ENCODE measurements around the gene AFAP1L2.

Gene AFAP1L2

DNA sequence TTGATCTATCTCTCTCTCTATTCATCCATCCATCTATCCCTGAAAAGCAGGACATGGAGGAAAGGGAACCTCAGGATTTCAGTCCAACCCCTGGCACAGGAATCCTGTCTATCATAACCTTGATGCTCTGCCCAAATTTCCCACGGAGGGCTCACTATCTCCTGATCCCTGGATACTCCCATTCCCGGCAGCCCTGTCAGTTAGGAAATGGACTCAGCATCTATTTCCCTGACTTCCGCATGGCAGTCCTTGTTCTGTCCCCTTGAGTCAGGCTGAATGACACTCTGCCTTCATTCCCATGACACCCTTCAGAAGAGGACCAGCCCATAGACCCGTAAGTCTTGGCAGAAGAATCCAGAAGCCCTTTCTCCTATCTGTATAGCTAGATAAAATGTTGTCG, 87.6 kb downstream of the AFAP1L2 start:
- no peak overlapping the region for H3K4me2 ChIP-seq (ENCODE audit: low read depth, low read length, poor library complexity, severe bottlenecking)
- no peak overlapping the region for H3K9ac ChIP-seq (ENCODE audit: low read depth, low read length, poor library complexity, severe bottlenecking)
- no peaks in the 10 kb centered on the region for H3K9me2 ChIP-seq (replicated peaks; ENCODE audit: low read depth, low read length)
- H3F3A ChIP-seq (ENCODE audit: low read depth): no peaks in the 10 kb centered on the region
- TF ChIP-seq, protein P1, sequence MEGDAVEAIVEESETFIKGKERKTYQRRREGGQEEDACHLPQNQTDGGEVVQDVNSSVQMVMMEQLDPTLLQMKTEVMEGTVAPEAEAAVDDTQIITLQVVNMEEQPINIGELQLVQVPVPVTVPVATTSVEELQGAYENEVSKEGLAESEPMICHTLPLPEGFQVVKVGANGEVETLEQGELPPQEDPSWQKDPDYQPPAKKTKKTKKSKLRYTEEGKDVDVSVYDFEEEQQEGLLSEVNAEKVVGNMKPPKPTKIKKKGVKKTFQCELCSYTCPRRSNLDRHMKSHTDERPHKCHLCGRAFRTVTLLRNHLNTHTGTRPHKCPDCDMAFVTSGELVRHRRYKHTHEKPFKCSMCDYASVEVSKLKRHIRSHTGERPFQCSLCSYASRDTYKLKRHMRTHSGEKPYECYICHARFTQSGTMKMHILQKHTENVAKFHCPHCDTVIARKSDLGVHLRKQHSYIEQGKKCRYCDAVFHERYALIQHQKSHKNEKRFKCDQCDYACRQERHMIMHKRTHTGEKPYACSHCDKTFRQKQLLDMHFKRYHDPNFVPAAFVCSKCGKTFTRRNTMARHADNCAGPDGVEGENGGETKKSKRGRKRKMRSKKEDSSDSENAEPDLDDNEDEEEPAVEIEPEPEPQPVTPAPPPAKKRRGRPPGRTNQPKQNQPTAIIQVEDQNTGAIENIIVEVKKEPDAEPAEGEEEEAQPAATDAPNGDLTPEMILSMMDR (conservative IDR thresholded peaks at IDR 0.05; ENCODE audit: low read length): no peak
- TF ChIP-seq EZH2phosphoT487 (IDR thresholded peaks at IDR 0.05; ENCODE audit: borderline replicate concordance): no peak
- H3K4me3 ChIP-seq (ENCODE audit: low read length, poor library complexity, severe bottlenecking): no peak overlapping the region
- no peaks in the 10 kb centered on the region for H3K79me2 ChIP-seq (ENCODE audit: insufficient read depth, low read length)
- no peaks in the 10 kb centered on the region for H4K20me1 ChIP-seq (ENCODE audit: insufficient read depth, low read length, poor library complexity, severe bottlenecking)
- H3K27me3 ChIP-seq (ENCODE audit: insufficient read depth, low read length, poor library complexity, severe bottlenecking): no peaks in the 10 kb centered on the region
- H3K4me1 ChIP-seq (ENCODE audit: insufficient read depth, low read length, poor library complexity, severe bottlenecking): no peaks in the 10 kb centered on the region
- H3K9me3 ChIP-seq (ENCODE audit: insufficient read depth, low read depth, low read length): no peaks in the 10 kb centered on the region
- no peak overlapping the region for H2AFZ ChIP-seq (ENCODE audit: low read length)
- no peaks in the 10 kb centered on the region for H3K36me3 ChIP-seq (ENCODE audit: insufficient read depth, low read length)

DNA sequence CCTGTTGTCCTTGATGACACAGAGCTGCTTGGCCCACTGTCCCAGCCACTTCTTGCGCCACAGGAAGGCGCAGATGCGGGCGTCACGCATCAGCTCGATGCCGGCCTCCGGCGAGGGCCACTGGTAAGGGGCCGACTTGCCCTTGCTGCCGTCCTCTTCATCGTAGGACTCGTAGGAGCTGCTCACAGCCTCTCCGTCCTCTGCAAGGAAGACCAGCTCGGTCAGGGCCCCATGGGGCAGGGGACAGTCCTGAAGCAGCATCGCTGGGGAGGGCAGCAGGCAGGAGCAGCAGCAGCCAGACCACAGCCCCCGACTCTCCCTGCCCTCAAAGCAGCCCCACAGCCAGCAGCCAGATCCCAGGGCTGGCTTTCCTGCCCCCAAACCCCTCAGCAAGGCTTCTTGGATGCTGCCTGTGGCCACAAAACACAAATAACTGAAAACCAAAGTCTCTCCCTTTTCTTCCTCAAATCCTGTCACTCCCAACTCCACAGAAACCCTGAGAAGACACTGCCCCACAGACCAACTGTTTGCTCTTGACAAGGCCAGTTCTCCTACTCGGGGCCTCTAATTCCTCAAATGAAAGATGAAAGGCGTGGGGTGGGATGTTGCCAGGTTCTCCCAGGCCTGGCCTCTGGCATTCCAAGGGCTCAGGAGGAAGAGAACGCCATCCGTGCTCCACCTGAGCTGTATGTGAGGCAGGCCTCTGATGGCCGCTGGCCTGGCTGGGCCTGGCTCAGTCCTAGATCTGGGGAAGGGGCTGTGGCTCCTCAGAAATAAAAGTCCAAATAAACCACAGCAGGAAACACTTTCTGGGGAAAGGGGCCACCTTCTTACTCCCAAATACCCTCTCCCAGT, 88.5 kb downstream of the AFAP1L2 start:
- no peaks in the 10 kb centered on the region for H4K20me1 ChIP-seq (ENCODE audit: insufficient read depth, low read length, poor library complexity, severe bottlenecking)
- H3K9ac ChIP-seq (ENCODE audit: low read depth, low read length, poor library complexity, severe bottlenecking): no peak overlapping the region
- H3F3A ChIP-seq (ENCODE audit: low read depth): no peaks in the 10 kb centered on the region
- no peaks in the 10 kb centered on the region for H3K9me2 ChIP-seq (replicated peaks; ENCODE audit: low read depth, low read length)
- TF ChIP-seq, protein P1 (conservative IDR thresholded peaks at IDR 0.05; ENCODE audit: low read length): no peak
- TF ChIP-seq EZH2phosphoT487 (IDR thresholded peaks at IDR 0.05; ENCODE audit: borderline replicate concordance): no peak
- no peaks in the 10 kb centered on the region for H3K36me3 ChIP-seq (ENCODE audit: insufficient read depth, low read length)
- no peak overlapping the region for H3K4me3 ChIP-seq (ENCODE audit: low read length, poor library complexity, severe bottlenecking)
- H3K4me1 ChIP-seq (ENCODE audit: insufficient read depth, low read length, poor library complexity, severe bottlenecking): no peaks in the 10 kb centered on the region
- H2AFZ ChIP-seq (ENCODE audit: low read length): no peak overlapping the region
- no peaks in the 10 kb centered on the region for H3K9me3 ChIP-seq (ENCODE audit: insufficient read depth, low read depth, low read length)
- no peaks in the 10 kb centered on the region for H3K79me2 ChIP-seq (ENCODE audit: insufficient read depth, low read length)
- H3K4me2 ChIP-seq (ENCODE audit: low read depth, low read length, poor library complexity, severe bottlenecking): no peak overlapping the region
- no peaks in the 10 kb centered on the region for H3K27me3 ChIP-seq (ENCODE audit: insufficient read depth, low read length, poor library complexity, severe bottlenecking)

DNA sequence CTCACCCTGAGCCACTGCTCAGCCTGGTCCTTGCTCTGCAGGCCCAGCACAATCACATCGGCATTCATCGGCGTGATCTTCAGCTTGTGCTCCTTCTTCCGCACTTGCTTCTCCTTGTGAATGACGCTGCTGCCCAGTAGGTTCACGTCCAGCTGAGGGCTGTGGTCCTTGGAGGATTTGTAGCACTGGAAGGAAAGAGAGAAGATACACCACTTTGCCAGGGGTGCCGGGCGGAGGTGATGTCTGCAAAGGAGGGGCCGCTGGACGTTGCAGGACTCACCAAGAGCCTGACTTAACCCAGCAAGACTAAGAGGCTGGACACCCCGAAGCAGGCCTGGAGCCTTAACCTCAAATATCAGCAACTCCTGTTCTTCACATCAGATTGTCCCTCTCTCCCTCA, 90.4 kb downstream of the AFAP1L2 start:
- Histone ChIP-seq H3K36me3 (ENCODE audit: insufficient read depth, low read length) (no peaks in the 10 kb centered on the region), H3K9me3 (ENCODE audit: insufficient read depth, low read depth, low read length) (no peaks in the 10 kb centered on the region), H3K4me1 (ENCODE audit: insufficient read depth, low read length, poor library complexity, severe bottlenecking) (peaks cover 11% of the 10 kb centered on the region), H3K27me3 (ENCODE audit: insufficient read depth, low read length, poor library complexity, severe bottlenecking) (no peaks in the 10 kb centered on the region), H3K4me2 (ENCODE audit: low read depth, low read length, poor library complexity, severe bottlenecking) (no peak overlapping the region), H4K20me1 (ENCODE audit: insufficient read depth, low read length, poor library complexity, severe bottlenecking) (no peaks in the 10 kb centered on the region), H3F3A (ENCODE audit: low read depth) (no peaks in the 10 kb centered on the region), H2AFZ (ENCODE audit: low read length) (no peak overlapping the region), H3K79me2 (ENCODE audit: insufficient read depth, low read length) (no peaks in the 10 kb centered on the region), H3K9ac (ENCODE audit: low read depth, low read length, poor library complexity, severe bottlenecking) (no peak overlapping the region), H3K9me2 (replicated peaks; ENCODE audit: low read depth, low read length) (no peaks in the 10 kb centered on the region), H3K4me3 (ENCODE audit: low read length, poor library complexity, severe bottlenecking) (no peak overlapping the region)
- TF ChIP-seq, protein P1 (conservative IDR thresholded peaks at IDR 0.05; ENCODE audit: low read length): no peak
- TF ChIP-seq EZH2phosphoT487 (IDR thresholded peaks at IDR 0.05; ENCODE audit: borderline replicate concordance): no peak
